HL-60 (cell line): ENCODE measurements around the gene STK32B.

Experiments used
- DNase-seq, 2 experiments: peaks; one replicate each; pipeline ENCODE4 v3.0.0-alpha.2; 2010 to 2020; ENCODE audit warnings: low read depth in 1 of 2, low spot score in 1 of 2
- H3K27ac ChIP-seq: fragments of 250-450 bp; sonication (Bioruptor Pico); replicated peaks from 2 replicates; pipeline ENCODE4 v1.5.1; 2020; ENCODE audit warnings: mild to moderate bottlenecking, moderate library complexity
- H3K27me3 ChIP-seq: fragments of 250-450 bp; sonication (Bioruptor Pico); 2 replicates; pipeline ENCODE4 v1.5.1; 2021; ENCODE audit warnings: mild to moderate bottlenecking, moderate library complexity; ENCODE audit not compliant: insufficient read depth, poor library complexity, severe bottlenecking
- H3K4me3 ChIP-seq: replicated peaks from 2 replicates; pipeline ENCODE4 v1.5.1; 2011; ENCODE audit warnings: mild to moderate bottlenecking, control low read depth, low read length; ENCODE audit not compliant: insufficient read depth
- GABPA ChIP-seq: IDR thresholded peaks from 2 replicates; pipeline ENCODE4 v1.6.1; 2012; ENCODE audit warnings: low read depth
- POLR2AphosphoS5 ChIP-seq: IDR thresholded peaks from 2 replicates; pipeline ENCODE4 v1.6.1; 2012; ENCODE audit warnings: low read depth
- SPI1 ChIP-seq: IDR thresholded peaks from 2 replicates; pipeline ENCODE4 v1.6.1; 2012; ENCODE audit warnings: low read depth, mild to moderate bottlenecking, borderline replicate concordance
- TF ChIP-seq, protein P1 (sequence below): IDR thresholded peaks from 2 replicates; pipeline ENCODE4 v1.6.1; 2012; ENCODE audit warnings: low read depth; ENCODE audit not compliant: insufficient replicate concordance
- TF ChIP-seq, protein P2 (sequence below): IDR thresholded peaks from one replicate; pipeline ENCODE4 v1.5.1; 2011; ENCODE audit warnings: low read length, control low read depth, inconsistent platforms; ENCODE audit not compliant: insufficient read depth

Gene STK32B

DNA sequence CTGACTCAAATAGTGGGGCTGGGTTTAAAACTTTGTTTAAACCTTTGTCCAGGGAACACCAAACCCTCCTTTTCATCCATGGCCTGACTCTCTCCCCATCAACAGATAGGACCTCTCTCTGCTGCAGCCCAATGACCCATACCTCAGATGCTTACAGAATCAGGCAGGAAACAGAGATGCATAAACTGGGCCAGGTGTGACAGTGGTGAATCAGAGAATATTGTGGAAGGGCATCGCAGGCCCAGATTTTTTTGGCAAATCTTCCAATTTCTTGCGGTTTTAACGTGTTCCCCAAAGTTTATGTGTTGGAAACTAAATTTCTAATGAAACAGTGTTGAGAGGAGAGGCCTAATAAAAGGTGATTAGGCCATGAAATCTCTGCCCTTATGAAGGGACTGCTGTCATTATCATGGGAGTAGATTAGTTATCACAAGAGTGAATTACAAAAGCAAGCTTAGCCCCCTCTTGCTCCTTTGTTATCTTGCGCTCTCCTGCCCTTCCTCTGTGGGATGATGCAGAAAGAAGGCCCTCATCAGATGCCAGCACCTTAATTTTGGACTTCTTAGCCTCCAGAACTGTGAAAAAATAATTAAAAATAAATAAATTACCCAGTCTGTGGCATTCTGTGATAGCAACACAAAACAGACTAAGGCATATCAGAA is 82.8 kb downstream of the STK32B start:
- no peak for DNase-seq
- no peak overlapping the region for H3K4me3 ChIP-seq
- H3K27me3 ChIP-seq, result no peaks in the 10 kb centered on the region
- TF ChIP-seq GABPA (no peak), SPI1 (no peak), POLR2AphosphoS5 (no peak)
- TF ChIP-seq, protein P1, sequence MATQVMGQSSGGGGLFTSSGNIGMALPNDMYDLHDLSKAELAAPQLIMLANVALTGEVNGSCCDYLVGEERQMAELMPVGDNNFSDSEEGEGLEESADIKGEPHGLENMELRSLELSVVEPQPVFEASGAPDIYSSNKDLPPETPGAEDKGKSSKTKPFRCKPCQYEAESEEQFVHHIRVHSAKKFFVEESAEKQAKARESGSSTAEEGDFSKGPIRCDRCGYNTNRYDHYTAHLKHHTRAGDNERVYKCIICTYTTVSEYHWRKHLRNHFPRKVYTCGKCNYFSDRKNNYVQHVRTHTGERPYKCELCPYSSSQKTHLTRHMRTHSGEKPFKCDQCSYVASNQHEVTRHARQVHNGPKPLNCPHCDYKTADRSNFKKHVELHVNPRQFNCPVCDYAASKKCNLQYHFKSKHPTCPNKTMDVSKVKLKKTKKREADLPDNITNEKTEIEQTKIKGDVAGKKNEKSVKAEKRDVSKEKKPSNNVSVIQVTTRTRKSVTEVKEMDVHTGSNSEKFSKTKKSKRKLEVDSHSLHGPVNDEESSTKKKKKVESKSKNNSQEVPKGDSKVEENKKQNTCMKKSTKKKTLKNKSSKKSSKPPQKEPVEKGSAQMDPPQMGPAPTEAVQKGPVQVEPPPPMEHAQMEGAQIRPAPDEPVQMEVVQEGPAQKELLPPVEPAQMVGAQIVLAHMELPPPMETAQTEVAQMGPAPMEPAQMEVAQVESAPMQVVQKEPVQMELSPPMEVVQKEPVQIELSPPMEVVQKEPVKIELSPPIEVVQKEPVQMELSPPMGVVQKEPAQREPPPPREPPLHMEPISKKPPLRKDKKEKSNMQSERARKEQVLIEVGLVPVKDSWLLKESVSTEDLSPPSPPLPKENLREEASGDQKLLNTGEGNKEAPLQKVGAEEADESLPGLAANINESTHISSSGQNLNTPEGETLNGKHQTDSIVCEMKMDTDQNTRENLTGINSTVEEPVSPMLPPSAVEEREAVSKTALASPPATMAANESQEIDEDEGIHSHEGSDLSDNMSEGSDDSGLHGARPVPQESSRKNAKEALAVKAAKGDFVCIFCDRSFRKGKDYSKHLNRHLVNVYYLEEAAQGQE, result no peak
- TF ChIP-seq, protein P2, sequence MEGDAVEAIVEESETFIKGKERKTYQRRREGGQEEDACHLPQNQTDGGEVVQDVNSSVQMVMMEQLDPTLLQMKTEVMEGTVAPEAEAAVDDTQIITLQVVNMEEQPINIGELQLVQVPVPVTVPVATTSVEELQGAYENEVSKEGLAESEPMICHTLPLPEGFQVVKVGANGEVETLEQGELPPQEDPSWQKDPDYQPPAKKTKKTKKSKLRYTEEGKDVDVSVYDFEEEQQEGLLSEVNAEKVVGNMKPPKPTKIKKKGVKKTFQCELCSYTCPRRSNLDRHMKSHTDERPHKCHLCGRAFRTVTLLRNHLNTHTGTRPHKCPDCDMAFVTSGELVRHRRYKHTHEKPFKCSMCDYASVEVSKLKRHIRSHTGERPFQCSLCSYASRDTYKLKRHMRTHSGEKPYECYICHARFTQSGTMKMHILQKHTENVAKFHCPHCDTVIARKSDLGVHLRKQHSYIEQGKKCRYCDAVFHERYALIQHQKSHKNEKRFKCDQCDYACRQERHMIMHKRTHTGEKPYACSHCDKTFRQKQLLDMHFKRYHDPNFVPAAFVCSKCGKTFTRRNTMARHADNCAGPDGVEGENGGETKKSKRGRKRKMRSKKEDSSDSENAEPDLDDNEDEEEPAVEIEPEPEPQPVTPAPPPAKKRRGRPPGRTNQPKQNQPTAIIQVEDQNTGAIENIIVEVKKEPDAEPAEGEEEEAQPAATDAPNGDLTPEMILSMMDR, result no peak
- no peak overlapping the region for H3K27ac ChIP-seq

DNA sequence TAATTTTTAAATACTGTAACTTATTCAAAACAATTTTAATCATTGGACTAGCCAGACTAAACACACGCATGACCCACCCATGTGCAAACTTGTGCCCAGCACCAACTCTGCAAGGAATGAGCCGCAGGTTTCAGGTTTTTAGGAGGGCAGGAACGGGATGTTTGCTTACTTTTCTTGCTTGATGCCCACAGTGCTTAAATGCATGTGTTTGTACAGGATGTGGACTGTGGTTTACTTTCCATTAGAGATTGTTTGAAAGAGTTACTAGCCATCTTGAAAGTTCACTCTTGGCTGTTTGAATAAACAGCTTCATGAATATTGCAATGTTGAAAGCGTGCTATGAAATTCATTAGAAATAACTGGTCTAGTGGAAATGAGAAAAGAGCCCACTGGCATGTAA is 83.3 kb downstream of the STK32B start:
- H3K27ac ChIP-seq, result no peak overlapping the region

DNA sequence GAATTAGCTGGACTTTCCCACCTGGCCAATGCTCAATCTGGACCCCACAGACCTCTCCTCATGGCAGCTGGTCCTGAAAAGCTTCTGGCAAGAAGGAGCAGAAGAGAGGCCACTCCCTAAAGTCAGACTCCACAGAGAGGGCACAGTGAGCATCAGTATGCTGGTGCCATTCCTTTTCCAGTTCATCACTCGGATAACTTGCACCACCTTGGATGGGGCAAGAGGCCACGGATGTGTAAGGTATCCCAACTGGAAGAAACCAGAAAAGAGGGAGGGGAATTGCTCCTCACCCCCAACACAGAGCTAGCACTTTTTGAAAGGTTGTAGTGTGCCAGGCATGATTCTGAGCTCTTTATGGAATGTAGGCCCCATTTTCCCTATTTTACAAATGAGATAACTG is 85.9 kb downstream of the STK32B start:
- no peak for TF ChIP-seq GABPA
- TF ChIP-seq, protein P1, result no peak
- TF ChIP-seq, protein P2, result no peak
- TF ChIP-seq SPI1, result no peak
- no peak for TF ChIP-seq POLR2AphosphoS5

More for the DNA sequence above, 83.3 kb downstream of the STK32B start:
- no peaks in the 10 kb centered on the region for H3K27me3 ChIP-seq
- TF ChIP-seq, protein P1, result no peak
- TF ChIP-seq POLR2AphosphoS5 (no peak), SPI1 (no peak), GABPA (no peak)
- TF ChIP-seq, protein P2, result no peak
- DNase-seq, result no peak
- no peak overlapping the region for H3K4me3 ChIP-seq

More for the DNA sequence above, 85.9 kb downstream of the STK32B start:
- no peak for DNase-seq
- Histone ChIP-seq H3K27ac (no peak overlapping the region), H3K27me3 (no peaks in the 10 kb centered on the region), H3K4me3 (no peak overlapping the region)
